ENCODE results near the gene B4GALT7.

DNA sequence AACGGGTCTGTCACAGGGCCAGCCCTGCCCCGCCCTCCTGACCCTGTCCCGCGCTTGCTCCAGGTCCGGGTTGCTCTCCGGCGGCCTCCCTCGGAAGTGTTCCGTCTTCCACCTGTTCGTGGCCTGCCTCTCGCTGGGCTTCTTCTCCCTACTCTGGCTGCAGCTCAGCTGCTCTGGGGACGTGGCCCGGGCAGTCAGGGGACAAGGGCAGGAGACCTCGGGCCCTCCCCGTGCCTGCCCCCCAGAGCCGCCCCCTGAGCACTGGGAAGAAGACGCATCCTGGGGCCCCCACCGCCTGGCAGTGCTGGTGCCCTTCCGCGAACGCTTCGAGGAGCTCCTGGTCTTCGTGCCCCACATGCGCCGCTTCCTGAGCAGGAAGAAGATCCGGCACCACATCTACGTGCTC lies 4.2 kb downstream of the B4GALT7 start:
- no peak for TF ChIP-seq CTCF (IDR thresholded peaks at IDR 0.05)
- TF ChIP-seq POLR2A (IDR thresholded peaks at IDR 0.05): no peak
